Measurements from ENCODE around the gene CISH. TPM values are rescaled to one million over a fixed set of nuclear protein-coding genes. Genes with fewer than 3 reads are reported as not detected.
A peak's percentile ranks its signal among the peaks of the same experiment; 100 is the strongest.

Gene CISH
- total and polyA plus RNA-seq, 9 of the 15 experiments (the other 6 are each of a cell fraction or from before 2014, with no cell fraction given), result 1.7 to 47.7 (median 18.3) TPM

DNA sequence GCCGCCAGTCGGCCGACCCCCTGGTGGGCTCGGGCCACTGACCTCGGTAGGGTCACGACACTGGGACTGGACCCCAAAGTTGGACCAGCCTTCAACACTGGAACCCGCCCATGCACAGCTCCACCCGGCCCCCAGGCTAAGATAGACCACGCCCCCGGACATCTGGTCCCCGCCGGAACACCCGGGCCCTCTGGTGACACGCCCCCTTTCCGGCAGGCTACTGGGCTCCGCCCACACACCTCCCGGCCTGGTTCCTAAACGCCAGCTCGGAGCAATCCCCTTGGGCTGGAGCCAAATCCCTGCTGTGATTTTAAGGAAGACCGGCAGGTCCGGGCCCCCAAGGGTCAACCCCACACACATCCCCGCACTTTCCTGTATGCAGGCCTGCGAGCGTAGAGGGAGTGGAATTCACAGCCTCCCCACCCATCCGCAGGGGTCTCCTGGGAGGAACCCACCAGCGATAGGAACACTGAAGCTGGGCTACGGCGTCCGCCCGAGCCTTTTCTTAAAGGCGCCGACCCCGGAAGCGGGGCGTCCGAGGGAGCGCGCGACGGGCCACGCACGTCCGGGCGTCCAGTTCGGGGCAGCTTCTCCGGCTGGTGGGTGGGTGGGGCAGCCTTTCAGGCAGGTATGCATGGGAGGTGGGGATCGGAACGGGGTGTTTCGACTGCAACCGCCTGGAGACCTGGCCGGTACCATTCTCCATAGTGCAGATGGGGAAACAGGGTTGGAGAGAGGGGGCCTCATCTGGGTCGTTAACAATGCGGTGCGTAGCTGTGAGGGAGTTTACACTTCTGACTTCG is 42.4 kb downstream of the CISH start, which contains the start of gene HEMK1:
TSS of gene HEMK1 (plus strand) at position 576 of the 803 bp plus-strand sequence. CDS start 1,583 bp downstream, outside the sequence.
- under 1% methylated on average over 34 of the region's 55 CpGs for WGBS (ENCODE audit: insufficient coverage, low coverage, missing lambda C conversion rate)
- H3K4me1 ChIP-seq (replicated peaks in 1 of 2; ENCODE audit: control insufficient read depth in 2 of 2, insufficient read depth in 2 of 2, low read length in 2 of 2), result peaks cover 36 to 42% of the 10 kb centered on the region in 2 experiments; a peak in 4 of 5 replicates
- no TSS peak for BruUV-seq (replicated peaks)
- FAIRE-seq (peak; percentile 77), DNase-seq (ENCODE audit: extremely low read depth in 1 of 4, low spot score in 3 of 4) (peak; percentile 95 to 98 (median 97)), ATAC-seq (peak; percentile 90)
- POLR2A ChIA-PET, result interaction anchor here (0.5 to 2.2 kb wide), 20 partner anchors 9 to 822 kb away, joined by 3 to 12 read pairs (median 4); partner anchors contain the start of gene CISH
- peak within 1 kb of the TSS; percentile 92 for H3K4me2 ChIP-seq (ENCODE audit: insufficient read depth, low read length)
- peaks cover 15% of the 10 kb centered on the region for H3K79me2 ChIP-seq (ENCODE audit: control insufficient read depth, insufficient read depth, low read length)
- H4K20me1 ChIP-seq (replicated peaks; ENCODE audit: control insufficient read depth, insufficient read depth, low read length), result no peaks in the 10 kb centered on the region
- H3K4me3 ChIP-seq, result peak within 1 kb of the TSS; percentile 90
- H3K27me3 ChIP-seq (ENCODE audit: control insufficient read depth in 2 of 2, insufficient read depth in 2 of 2, low read length in 2 of 2), result no peaks in the 10 kb centered on the region
- H3K9ac ChIP-seq (ENCODE audit: insufficient read depth in 1 of 2, low read depth in 2 of 2, low read length in 2 of 2), result peak within 1 kb of the TSS; percentile 91 to 92
- H3K36me3 ChIP-seq (ENCODE audit: control insufficient read depth, insufficient read depth, low read length), result peaks cover 17% of the 10 kb centered on the region; the same call in 2 of the 3 replicates
- CTCF ChIA-PET (ENCODE audit: low intra/inter-chr PET ratio), result interaction anchor here (0.7 to 5.6 kb wide), 2 partner anchors 45 kb away, joined by 6 to 56 read pairs; partner anchors contain the start of genes CISH and MAPKAPK3
- H3K9me3 ChIP-seq (replicated peaks; ENCODE audit: control insufficient read depth, insufficient read depth, low read depth, low read length), result no peaks in the 10 kb centered on the region
- intact Hi-C loops (cut with micrococcal nuclease), result no loop called here
- no peaks in the 10 kb centered on the region for H3K9me1 ChIP-seq (ENCODE audit: control insufficient read depth, insufficient read depth, low read length)
- peak within 1 kb of the TSS; percentile 89 for H2AFZ ChIP-seq (ENCODE audit: low read depth, low read length)
- in situ Hi-C loops (cut with MboI), result no loop called here
- H3K27ac ChIP-seq (ENCODE audit: extremely low read depth, low read depth, low read length), result peak within 1 kb of the TSS; percentile 80
- no peak for TF ChIP-seq HNRNPL (IDR thresholded peaks at IDR 0.05; ENCODE audit: low read depth, low read length)
- no peak for TF ChIP-seq ZNF274 (IDR thresholded peaks at IDR 0.05; ENCODE audit: borderline replicate concordance, low read depth, low read length)
- TF ChIP-seq, protein P1, sequence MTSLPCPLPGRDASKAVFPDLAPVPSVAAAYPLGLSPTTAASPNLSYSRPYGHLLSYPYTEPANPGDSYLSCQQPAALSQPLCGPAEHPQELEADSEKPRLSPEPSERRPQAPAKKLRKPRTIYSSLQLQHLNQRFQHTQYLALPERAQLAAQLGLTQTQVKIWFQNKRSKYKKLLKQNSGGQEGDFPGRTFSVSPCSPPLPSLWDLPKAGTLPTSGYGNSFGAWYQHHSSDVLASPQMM (CRISPR knock-in tag; IDR thresholded peaks at IDR 0.05), result no peak
- TF ChIP-seq TARDBP (IDR thresholded peaks at IDR 0.05), result no peak; the same call in 1 of the 2 replicates
- TF ChIP-seq ERF (CRISPR knock-in tag; IDR thresholded peaks at IDR 0.05), result no peak
- TF ChIP-seq CBX3 (IDR thresholded peaks at IDR 0.05; ENCODE audit: borderline replicate concordance in 1 of 2, low read length in 2 of 2), result no peak
- TF ChIP-seq PHB (CRISPR knock-in tag; IDR thresholded peaks at IDR 0.05), result no peak
- no peak for TF ChIP-seq ILF3 (IDR thresholded peaks at IDR 0.05; ENCODE audit: borderline replicate concordance)
- no peak for TF ChIP-seq ZNF551 (CRISPR knock-in tag; IDR thresholded peaks at IDR 0.05)
- TF ChIP-seq STAT5B (CRISPR knock-in tag; IDR thresholded peaks at IDR 0.05), result no peak
- TF ChIP-seq SAFB2 (IDR thresholded peaks at IDR 0.05; ENCODE audit: borderline replicate concordance, low read depth, low read length, severe bottlenecking), result no peak
- TF ChIP-seq, protein P2, sequence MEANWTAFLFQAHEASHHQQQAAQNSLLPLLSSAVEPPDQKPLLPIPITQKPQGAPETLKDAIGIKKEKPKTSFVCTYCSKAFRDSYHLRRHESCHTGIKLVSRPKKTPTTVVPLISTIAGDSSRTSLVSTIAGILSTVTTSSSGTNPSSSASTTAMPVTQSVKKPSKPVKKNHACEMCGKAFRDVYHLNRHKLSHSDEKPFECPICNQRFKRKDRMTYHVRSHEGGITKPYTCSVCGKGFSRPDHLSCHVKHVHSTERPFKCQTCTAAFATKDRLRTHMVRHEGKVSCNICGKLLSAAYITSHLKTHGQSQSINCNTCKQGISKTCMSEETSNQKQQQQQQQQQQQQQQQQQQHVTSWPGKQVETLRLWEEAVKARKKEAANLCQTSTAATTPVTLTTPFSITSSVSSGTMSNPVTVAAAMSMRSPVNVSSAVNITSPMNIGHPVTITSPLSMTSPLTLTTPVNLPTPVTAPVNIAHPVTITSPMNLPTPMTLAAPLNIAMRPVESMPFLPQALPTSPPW (CRISPR knock-in tag; IDR thresholded peaks at IDR 0.05), result peak; percentile 72
- TF ChIP-seq HDAC1 (IDR thresholded peaks at IDR 0.05), result peak in 1 of 2 experiments; percentile 70; a peak in 2 of 4 replicates
- TF ChIP-seq SIN3A (IDR thresholded peaks at IDR 0.05; ENCODE audit: borderline replicate concordance in 2 of 2, control insufficient read depth in 1 of 2, low read depth in 2 of 2, low read length in 2 of 2), result peak; percentile 64 to 93; a peak in 3 of 4 replicates
- TF ChIP-seq ELF2 (CRISPR knock-in tag; IDR thresholded peaks at IDR 0.05), result peak; percentile 96
- TF ChIP-seq TCF3 (CRISPR knock-in tag; IDR thresholded peaks at IDR 0.05), result no peak; the same call in 1 of the 2 replicates
- TF ChIP-seq ZNF75A (CRISPR knock-in tag; IDR thresholded peaks at IDR 0.05), result no peak
- TF ChIP-seq ZKSCAN8 (CRISPR knock-in tag; IDR thresholded peaks at IDR 0.05), result no peak
- TF ChIP-seq, protein P3, sequence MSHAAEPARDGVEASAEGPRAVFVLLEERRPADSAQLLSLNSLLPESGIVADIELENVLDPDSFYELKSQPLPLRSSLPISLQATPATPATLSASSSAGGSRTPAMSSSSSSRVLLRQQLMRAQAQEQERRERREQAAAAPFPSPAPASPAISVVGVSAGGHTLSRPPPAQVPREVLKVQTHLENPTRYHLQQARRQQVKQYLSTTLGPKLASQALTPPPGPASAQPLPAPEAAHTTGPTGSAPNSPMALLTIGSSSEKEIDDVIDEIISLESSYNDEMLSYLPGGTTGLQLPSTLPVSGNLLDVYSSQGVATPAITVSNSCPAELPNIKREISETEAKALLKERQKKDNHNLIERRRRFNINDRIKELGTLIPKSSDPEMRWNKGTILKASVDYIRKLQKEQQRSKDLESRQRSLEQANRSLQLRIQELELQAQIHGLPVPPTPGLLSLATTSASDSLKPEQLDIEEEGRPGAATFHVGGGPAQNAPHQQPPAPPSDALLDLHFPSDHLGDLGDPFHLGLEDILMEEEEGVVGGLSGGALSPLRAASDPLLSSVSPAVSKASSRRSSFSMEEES (CRISPR knock-in tag; IDR thresholded peaks at IDR 0.05), result no peak

All from K562 (cell line).